H9 (cell line): ENCODE measurements around the gene GLCCI1. TPM values are rescaled to one million over a fixed set of nuclear protein-coding genes. Genes with fewer than 3 reads are reported as not detected.

ENCODE experiments used
- DNase-seq: peaks from one replicate; pipeline ENCODE4 v3.0.0-alpha.2; 2017
- H2AFZ ChIP-seq: one replicate; pipeline ENCODE4 v1.6.1; 2013; ENCODE audit warnings: mild to moderate bottlenecking, low read length, control low read depth, moderate library complexity
- H2AK5ac ChIP-seq: 2 replicates; pipeline ENCODE4 v1.6.1; 2013; ENCODE audit warnings: low read length, control low read depth, mixed read lengths; ENCODE audit not compliant: insufficient read length
- H2BK120ac ChIP-seq: one replicate; pipeline ENCODE4 v1.6.1; 2013; ENCODE audit warnings: low read depth, mild to moderate bottlenecking, low read length, control low read depth, inconsistent platforms; ENCODE audit not compliant: poor library complexity, severe bottlenecking
- H2BK12ac ChIP-seq: 2 replicates; pipeline ENCODE4 v1.6.1; 2013; ENCODE audit warnings: low read length, control low read depth, mixed read lengths, low read depth; ENCODE audit not compliant: insufficient read length
- H2BK15ac ChIP-seq: 2 replicates; pipeline ENCODE4 v1.6.1; 2013; ENCODE audit warnings: low read depth, low read length, control low read depth
- H2BK20ac ChIP-seq: one replicate; pipeline ENCODE4 v1.6.1; 2013; ENCODE audit warnings: low read depth, mild to moderate bottlenecking, low read length, control low read depth, inconsistent platforms; ENCODE audit not compliant: poor library complexity, severe bottlenecking
- H2BK5ac ChIP-seq: 2 replicates; pipeline ENCODE4 v1.6.1; 2013; ENCODE audit warnings: low read length, control low read depth, mixed read lengths; ENCODE audit not compliant: insufficient read length
- H3K14ac ChIP-seq: 2 replicates; pipeline ENCODE4 v1.6.1; 2013; ENCODE audit warnings: low read length, control low read depth; ENCODE audit not compliant: insufficient read depth
- H3K18ac ChIP-seq: 2 replicates; pipeline ENCODE4 v1.6.1; 2013; ENCODE audit warnings: low read depth, mild to moderate bottlenecking, mixed read lengths, low read length, control low read depth; ENCODE audit not compliant: insufficient read length
- H3K23ac ChIP-seq: 2 replicates; pipeline ENCODE4 v1.6.1; 2013; ENCODE audit warnings: low read length, control low read depth, mixed read lengths, low read depth; ENCODE audit not compliant: insufficient read length
- H3K23me2 ChIP-seq: 2 replicates; pipeline ENCODE4 v1.6.1; 2013; ENCODE audit warnings: low read depth, mild to moderate bottlenecking, mixed read lengths, low read length, control low read depth; ENCODE audit not compliant: insufficient read length, poor library complexity, severe bottlenecking
- H3K27ac ChIP-seq: 2 replicates; pipeline ENCODE4 v1.5.1; 2013; ENCODE audit warnings: low read length, control low read depth, mixed read lengths, low read depth; ENCODE audit not compliant: insufficient read length
- H3K27me3 ChIP-seq: 2 replicates; pipeline ENCODE4 v1.6.1; 2013; ENCODE audit warnings: low read length, control low read depth, inconsistent platforms; ENCODE audit not compliant: insufficient read depth
- H3K4ac ChIP-seq: 2 replicates; pipeline ENCODE4 v1.6.1; 2013; ENCODE audit warnings: low read depth, mild to moderate bottlenecking, control low read depth, inconsistent platforms, low read length, moderate library complexity
- H3K4me1 ChIP-seq: 2 replicates; pipeline ENCODE4 v1.6.1; 2013; ENCODE audit warnings: low read length, control low read depth, inconsistent platforms; ENCODE audit not compliant: insufficient read depth
- H3K4me2 ChIP-seq: 2 replicates; pipeline ENCODE4 v1.6.1; 2013; ENCODE audit warnings: low read length, control low read depth, mixed read lengths; ENCODE audit not compliant: insufficient read length, insufficient read depth
- H3K56ac ChIP-seq: 2 replicates; pipeline ENCODE4 v1.6.1; 2013; ENCODE audit warnings: low read depth, mild to moderate bottlenecking, mixed read lengths, low read length, control low read depth; ENCODE audit not compliant: insufficient read length
- H3K79me1 ChIP-seq: 2 replicates; pipeline ENCODE4 v1.6.1; 2013; ENCODE audit warnings: low read depth, mild to moderate bottlenecking, moderate library complexity, low read length, control low read depth, inconsistent platforms; ENCODE audit not compliant: insufficient read depth, poor library complexity, severe bottlenecking
- H3K79me2 ChIP-seq: 2 replicates; pipeline ENCODE4 v1.6.1; 2013; ENCODE audit warnings: low read length, control low read depth, inconsistent platforms; ENCODE audit not compliant: insufficient read depth
- H3K9ac ChIP-seq: 2 replicates; pipeline ENCODE4 v1.6.1; 2013; ENCODE audit warnings: low read length, control low read depth, mixed read lengths; ENCODE audit not compliant: insufficient read length; ENCODE audit errors: extremely low read depth
- H3K9me3 ChIP-seq: one replicate; pipeline ENCODE4 v1.6.1; 2013; ENCODE audit warnings: low read depth, low read length, inconsistent platforms; ENCODE audit not compliant: control insufficient read depth
- H3T11ph ChIP-seq: one replicate; pipeline ENCODE4 v1.6.1; 2013; ENCODE audit warnings: mild to moderate bottlenecking, low read length, control low read depth, inconsistent platforms
- H4K20me1 ChIP-seq: one replicate; pipeline ENCODE4 v1.6.1; 2013; ENCODE audit not compliant: control insufficient read depth, insufficient read length, insufficient read depth
- H4K5ac ChIP-seq: 2 replicates; pipeline ENCODE4 v1.6.1; 2013; ENCODE audit warnings: low read depth, mild to moderate bottlenecking, mixed read lengths, low read length, control low read depth; ENCODE audit not compliant: insufficient read length
- H4K8ac ChIP-seq: replicated peaks from 2 replicates; pipeline ENCODE4 v1.6.1; 2013; ENCODE audit warnings: low read length, control low read depth, mixed read lengths, low read depth; ENCODE audit not compliant: insufficient read length
- H4K91ac ChIP-seq: 2 replicates; pipeline ENCODE4 v1.6.1; 2013; ENCODE audit warnings: low read depth, mild to moderate bottlenecking, moderate library complexity, mixed read lengths, low read length, control low read depth; ENCODE audit not compliant: insufficient read length
- H3K27ac Mint-ChIP-seq, 3 experiments: 2 replicates in 2 of 3; 3 replicates in 1 of 3; pipeline ENCODE4 v1.8.0; 2020 to 2021; ENCODE audit warnings: mixed read lengths in 3 of 3, mild to moderate bottlenecking in 1 of 3, moderate library complexity in 1 of 3
- H3K27me3 Mint-ChIP-seq: 2 replicates; pipeline ENCODE4 v1.8.0; 2021; ENCODE audit warnings: low read depth, mild to moderate bottlenecking, moderate library complexity, mixed read lengths
- H3K36me3 Mint-ChIP-seq, 3 experiments: 2 replicates in 2 of 3; 3 replicates in 1 of 3; pipeline ENCODE4 v1.8.0; 2020 to 2021; ENCODE audit warnings: low read depth in 3 of 3, mixed read lengths in 3 of 3; ENCODE audit not compliant: insufficient read depth in 1 of 3
- H3K4me1 Mint-ChIP-seq, 2 experiments: 2 replicates each; pipeline ENCODE4 v1.8.0; 2020; ENCODE audit warnings: mixed read lengths in 2 of 2
- H3K4me3 Mint-ChIP-seq, 2 experiments: 2 replicates in 1 of 2; 3 replicates in 1 of 2; pipeline ENCODE4 v1.8.0; 2020 to 2021; ENCODE audit warnings: mild to moderate bottlenecking in 2 of 2, mixed read lengths in 2 of 2, moderate library complexity in 1 of 2
- H3K9me3 Mint-ChIP-seq, 2 experiments: 2 replicates in 1 of 2; 3 replicates in 1 of 2; pipeline ENCODE4 v1.8.0; 2020; ENCODE audit warnings: mild to moderate bottlenecking in 2 of 2, mixed read lengths in 2 of 2, moderate library complexity in 1 of 2
- WGBS: extraction: QIAGEN DNeasy Blood & Tissue Kit; methylation state at CpG from one replicate; pipeline ENCODE4 v1.1.7; 2013; ENCODE audit warnings: missing lambda C conversion rate, low lambda C conversion rate, mixed read lengths; ENCODE audit not compliant: insufficient read length; ENCODE audit errors: extremely low coverage; 5-methylcytosine and 5-hydroxymethylcytosine counted together
- total RNA-seq: library from RNA; stranded (reverse); gene quantifications from 2 replicates; pipeline ENCODE4 v1.2.1, GENCODE V29; 2021
- TF ChIP-seq, protein P1 (sequence below): fragments of 200-600 bp; sonication (generic); conservative IDR thresholded peaks from 3 replicates; pipeline ENCODE4 v1.8.0; 2021; ENCODE audit warnings: antibody characterized with exemption, mild to moderate bottlenecking

GLCCI1 gene
- total RNA-seq, 1 experiment from 2014 or later = 19.1 TPM

DNA sequence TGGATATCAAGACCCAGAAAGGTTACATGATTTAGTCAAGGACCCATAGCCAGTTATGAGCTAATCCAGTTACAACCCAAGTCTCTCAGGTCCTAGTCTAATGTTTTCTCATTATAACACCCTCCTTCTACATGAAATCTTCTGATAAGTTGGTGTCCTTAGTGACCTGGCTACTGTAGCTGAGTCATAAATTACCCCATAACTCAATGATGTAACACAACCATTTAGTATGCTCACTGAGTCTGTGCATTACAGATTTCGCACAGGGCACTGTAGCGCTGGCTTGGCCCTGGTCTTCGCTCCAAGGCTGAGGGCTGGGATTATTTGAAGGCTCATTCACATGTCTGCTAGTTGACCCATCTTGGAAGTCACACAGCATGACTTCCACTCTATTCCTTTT is 36.0 kb upstream of the GLCCI1 start:
- H3K14ac ChIP-seq = no peak overlapping the region
- H3K9me3 Mint-ChIP-seq = no peaks in the 10 kb centered on the region
- H3K79me2 ChIP-seq = no peaks in the 10 kb centered on the region
- no peak overlapping the region for H3K23ac ChIP-seq
- WGBS = no CpG with 5 or more reads among the region's 3 CpGs
- H3K27me3 ChIP-seq = no peaks in the 10 kb centered on the region
- H3K23me2 ChIP-seq = no peaks in the 10 kb centered on the region
- H2AK5ac ChIP-seq = no peak overlapping the region
- H4K91ac ChIP-seq = no peak overlapping the region
- no peaks in the 10 kb centered on the region for H4K20me1 ChIP-seq
- H3K18ac ChIP-seq = no peak overlapping the region
- no peak overlapping the region for H3K9ac ChIP-seq
- peaks cover 21 to 28% of the 10 kb centered on the region in 2 experiments for H3K4me1 Mint-ChIP-seq
- H3K4me1 ChIP-seq = no peaks in the 10 kb centered on the region
- H3K56ac ChIP-seq = no peak overlapping the region
- H3K79me1 ChIP-seq = no peaks in the 10 kb centered on the region
- H3K9me3 ChIP-seq = no peaks in the 10 kb centered on the region
- H3K4me2 ChIP-seq = no peak overlapping the region
- H2BK15ac ChIP-seq = no peak overlapping the region
- no peak overlapping the region for H3K4me3 Mint-ChIP-seq
- no peak overlapping the region for H2BK5ac ChIP-seq
- H3K4ac ChIP-seq = no peak overlapping the region
- H2BK20ac ChIP-seq = no peak overlapping the region
- TF ChIP-seq, protein P1, sequence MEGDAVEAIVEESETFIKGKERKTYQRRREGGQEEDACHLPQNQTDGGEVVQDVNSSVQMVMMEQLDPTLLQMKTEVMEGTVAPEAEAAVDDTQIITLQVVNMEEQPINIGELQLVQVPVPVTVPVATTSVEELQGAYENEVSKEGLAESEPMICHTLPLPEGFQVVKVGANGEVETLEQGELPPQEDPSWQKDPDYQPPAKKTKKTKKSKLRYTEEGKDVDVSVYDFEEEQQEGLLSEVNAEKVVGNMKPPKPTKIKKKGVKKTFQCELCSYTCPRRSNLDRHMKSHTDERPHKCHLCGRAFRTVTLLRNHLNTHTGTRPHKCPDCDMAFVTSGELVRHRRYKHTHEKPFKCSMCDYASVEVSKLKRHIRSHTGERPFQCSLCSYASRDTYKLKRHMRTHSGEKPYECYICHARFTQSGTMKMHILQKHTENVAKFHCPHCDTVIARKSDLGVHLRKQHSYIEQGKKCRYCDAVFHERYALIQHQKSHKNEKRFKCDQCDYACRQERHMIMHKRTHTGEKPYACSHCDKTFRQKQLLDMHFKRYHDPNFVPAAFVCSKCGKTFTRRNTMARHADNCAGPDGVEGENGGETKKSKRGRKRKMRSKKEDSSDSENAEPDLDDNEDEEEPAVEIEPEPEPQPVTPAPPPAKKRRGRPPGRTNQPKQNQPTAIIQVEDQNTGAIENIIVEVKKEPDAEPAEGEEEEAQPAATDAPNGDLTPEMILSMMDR = no peak
- H4K5ac ChIP-seq = no peak overlapping the region
- no peak overlapping the region for H3K27ac ChIP-seq
- H3K27me3 Mint-ChIP-seq = no peaks in the 10 kb centered on the region
- H2BK12ac ChIP-seq = no peak overlapping the region
- no peak overlapping the region for H2AFZ ChIP-seq
- H3T11ph ChIP-seq = no peak overlapping the region
- no peak overlapping the region for H2BK120ac ChIP-seq
- no peak overlapping the region for H4K8ac ChIP-seq
- DNase-seq = no peak
- H3K27ac Mint-ChIP-seq = no peak overlapping the region
- H3K36me3 Mint-ChIP-seq = no peaks in the 10 kb centered on the region
